Measurements from ENCODE around the gene ENO3.

DNA sequence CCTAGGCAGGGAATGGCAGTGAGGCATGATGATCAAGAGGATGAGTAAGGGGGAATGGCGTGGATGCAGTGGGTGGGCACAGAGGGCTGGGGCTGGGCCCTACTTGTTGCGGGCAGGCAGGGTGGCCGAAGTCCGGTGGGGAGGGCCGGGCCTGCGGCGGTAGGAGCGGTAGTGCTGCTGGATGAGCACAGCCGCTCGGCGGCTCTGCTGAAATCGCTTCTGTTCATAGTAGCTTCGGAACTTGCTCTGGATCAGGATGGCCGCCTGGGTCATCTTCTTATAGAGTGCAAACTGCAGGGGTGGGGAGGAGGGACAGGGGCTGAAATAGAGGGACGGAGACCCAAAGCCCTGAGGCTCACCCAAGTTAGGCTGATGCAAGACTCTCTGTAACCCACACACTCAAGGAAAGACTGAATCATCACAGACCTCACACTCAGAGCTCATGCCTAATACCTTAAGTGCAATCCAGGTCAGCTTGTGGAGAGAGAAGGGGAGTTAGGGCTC lies 18.2 kb downstream of the ENO3 start:
- TF ChIP-seq, protein P1, sequence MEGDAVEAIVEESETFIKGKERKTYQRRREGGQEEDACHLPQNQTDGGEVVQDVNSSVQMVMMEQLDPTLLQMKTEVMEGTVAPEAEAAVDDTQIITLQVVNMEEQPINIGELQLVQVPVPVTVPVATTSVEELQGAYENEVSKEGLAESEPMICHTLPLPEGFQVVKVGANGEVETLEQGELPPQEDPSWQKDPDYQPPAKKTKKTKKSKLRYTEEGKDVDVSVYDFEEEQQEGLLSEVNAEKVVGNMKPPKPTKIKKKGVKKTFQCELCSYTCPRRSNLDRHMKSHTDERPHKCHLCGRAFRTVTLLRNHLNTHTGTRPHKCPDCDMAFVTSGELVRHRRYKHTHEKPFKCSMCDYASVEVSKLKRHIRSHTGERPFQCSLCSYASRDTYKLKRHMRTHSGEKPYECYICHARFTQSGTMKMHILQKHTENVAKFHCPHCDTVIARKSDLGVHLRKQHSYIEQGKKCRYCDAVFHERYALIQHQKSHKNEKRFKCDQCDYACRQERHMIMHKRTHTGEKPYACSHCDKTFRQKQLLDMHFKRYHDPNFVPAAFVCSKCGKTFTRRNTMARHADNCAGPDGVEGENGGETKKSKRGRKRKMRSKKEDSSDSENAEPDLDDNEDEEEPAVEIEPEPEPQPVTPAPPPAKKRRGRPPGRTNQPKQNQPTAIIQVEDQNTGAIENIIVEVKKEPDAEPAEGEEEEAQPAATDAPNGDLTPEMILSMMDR (conservative IDR thresholded peaks at IDR 0.05; ENCODE audit: low read length), result no peak
- no peak for TF ChIP-seq EZH2phosphoT487 (IDR thresholded peaks at IDR 0.05; ENCODE audit: borderline replicate concordance)
